Measurements from ENCODE around the gene DCAF17.

DNA sequence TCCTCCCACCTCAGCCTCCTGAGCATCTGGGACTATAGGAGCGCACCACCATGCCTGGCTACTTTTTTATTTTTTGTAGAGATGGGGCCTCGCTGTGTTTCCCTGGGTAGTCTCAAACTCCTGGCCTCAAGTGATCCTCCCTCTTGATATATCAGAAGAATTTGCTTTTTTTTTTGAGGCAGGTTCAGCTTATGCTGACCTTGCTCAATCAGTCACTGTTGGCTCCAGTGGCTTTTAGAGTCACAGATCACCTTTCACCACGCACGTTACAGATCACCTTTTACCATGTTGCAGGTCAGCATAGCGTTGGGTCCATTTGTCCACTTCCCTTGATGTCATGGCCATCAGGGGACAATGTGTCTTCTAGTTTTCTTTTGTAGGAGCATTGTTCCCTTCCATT is 36.1 kb downstream of the DCAF17 start:
- no peak for TF ChIP-seq CREB5 (CRISPR knock-in tag; IDR thresholded peaks at IDR 0.05; ENCODE audit: low read depth)
- TF ChIP-seq, protein P1, sequence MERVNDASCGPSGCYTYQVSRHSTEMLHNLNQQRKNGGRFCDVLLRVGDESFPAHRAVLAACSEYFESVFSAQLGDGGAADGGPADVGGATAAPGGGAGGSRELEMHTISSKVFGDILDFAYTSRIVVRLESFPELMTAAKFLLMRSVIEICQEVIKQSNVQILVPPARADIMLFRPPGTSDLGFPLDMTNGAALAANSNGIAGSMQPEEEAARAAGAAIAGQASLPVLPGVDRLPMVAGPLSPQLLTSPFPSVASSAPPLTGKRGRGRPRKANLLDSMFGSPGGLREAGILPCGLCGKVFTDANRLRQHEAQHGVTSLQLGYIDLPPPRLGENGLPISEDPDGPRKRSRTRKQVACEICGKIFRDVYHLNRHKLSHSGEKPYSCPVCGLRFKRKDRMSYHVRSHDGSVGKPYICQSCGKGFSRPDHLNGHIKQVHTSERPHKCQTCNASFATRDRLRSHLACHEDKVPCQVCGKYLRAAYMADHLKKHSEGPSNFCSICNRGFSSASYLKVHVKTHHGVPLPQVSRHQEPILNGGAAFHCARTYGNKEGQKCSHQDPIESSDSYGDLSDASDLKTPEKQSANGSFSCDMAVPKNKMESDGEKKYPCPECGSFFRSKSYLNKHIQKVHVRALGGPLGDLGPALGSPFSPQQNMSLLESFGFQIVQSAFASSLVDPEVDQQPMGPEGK (CRISPR knock-in tag; IDR thresholded peaks at IDR 0.05; ENCODE audit: borderline replicate concordance): no peak
- no peak for TF ChIP-seq CSDC2 (CRISPR knock-in tag; IDR thresholded peaks at IDR 0.05)
- no peak for TF ChIP-seq TOX (CRISPR knock-in tag; IDR thresholded peaks at IDR 0.05; ENCODE audit: borderline replicate concordance)
- TF ChIP-seq TCF4 (CRISPR knock-in tag; IDR thresholded peaks at IDR 0.05; ENCODE audit: borderline replicate concordance): no peak
- no peak for TF ChIP-seq ISL1 (CRISPR knock-in tag; IDR thresholded peaks at IDR 0.05)
- TF ChIP-seq ZNF70 (CRISPR knock-in tag; IDR thresholded peaks at IDR 0.05): no peak
- TF ChIP-seq ZFP30 (CRISPR knock-in tag; IDR thresholded peaks at IDR 0.05): no peak
- TF ChIP-seq, protein P2, sequence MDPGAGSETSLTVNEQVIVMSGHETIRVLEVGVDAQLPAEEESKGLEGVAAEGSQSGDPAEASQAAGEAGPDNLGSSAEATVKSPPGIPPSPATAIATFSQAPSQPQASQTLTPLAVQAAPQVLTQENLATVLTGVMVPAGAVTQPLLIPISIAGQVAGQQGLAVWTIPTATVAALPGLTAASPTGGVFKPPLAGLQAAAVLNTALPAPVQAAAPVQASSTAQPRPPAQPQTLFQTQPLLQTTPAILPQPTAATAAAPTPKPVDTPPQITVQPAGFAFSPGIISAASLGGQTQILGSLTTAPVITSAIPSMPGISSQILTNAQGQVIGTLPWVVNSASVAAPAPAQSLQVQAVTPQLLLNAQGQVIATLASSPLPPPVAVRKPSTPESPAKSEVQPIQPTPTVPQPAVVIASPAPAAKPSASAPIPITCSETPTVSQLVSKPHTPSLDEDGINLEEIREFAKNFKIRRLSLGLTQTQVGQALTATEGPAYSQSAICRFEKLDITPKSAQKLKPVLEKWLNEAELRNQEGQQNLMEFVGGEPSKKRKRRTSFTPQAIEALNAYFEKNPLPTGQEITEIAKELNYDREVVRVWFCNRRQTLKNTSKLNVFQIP (CRISPR knock-in tag; IDR thresholded peaks at IDR 0.05; ENCODE audit: borderline replicate concordance, low read depth): no peak
- TF ChIP-seq ZC3H10 (CRISPR knock-in tag; IDR thresholded peaks at IDR 0.05): no peak
- TF ChIP-seq RARB (CRISPR knock-in tag; IDR thresholded peaks at IDR 0.05): no peak
- TF ChIP-seq ZFP3 (CRISPR knock-in tag; IDR thresholded peaks at IDR 0.05): no peak
- no peak for TF ChIP-seq ESRRG (CRISPR knock-in tag; IDR thresholded peaks at IDR 0.05)
- no peak for TF ChIP-seq OSR1 (CRISPR knock-in tag; IDR thresholded peaks at IDR 0.05)
